Panc1 (cell line): ENCODE measurements around the gene ARID5B. TPM values are rescaled to one million over a fixed set of nuclear protein-coding genes. Genes with fewer than 3 reads are reported as not detected.

Source experiments
- ATAC-seq: fragments of 200-7000 bp; cut with Tn5 transposase; 2 replicates; pipeline ENCODE4 v1.9.1; 2020; ENCODE audit warnings: mild to moderate bottlenecking, moderate library complexity
- BruUV-seq: library from RNA; stranded (reverse); fragments of 400-500 nt; replicated peaks from 2 replicates; lab custom pipeline; 2021; lab: Mats Ljungman, UMichigan
- CTCF ChIA-PET: fragments of 300-600 bp; sonication (Branson Sonifier 250); formaldehyde crosslinking; loops from one replicate; lab custom pipeline; 2022; ENCODE audit warnings: antibody characterized with exemption; lab: Charles Lee
- POLR2A ChIA-PET: fragments of 300-600 bp; sonication (Branson Sonifier 250); formaldehyde crosslinking; loops from one replicate; lab custom pipeline; 2022; ENCODE audit warnings: antibody characterized with exemption; lab: Charles Lee
- DNase-seq: peaks from one replicate; pipeline ENCODE4 v3.0.0-alpha.2; 2010; ENCODE audit warnings: low read depth, low spot score
- H3K27ac ChIP-seq: 2 replicates; pipeline ENCODE4 v1.5.1; 2011; ENCODE audit warnings: mild to moderate bottlenecking, low read length, inconsistent platforms
- H3K27me3 ChIP-seq: fragments of 200-500 bp; sonication (Bioruptor generic); 2 replicates; pipeline ENCODE4 v1.6.0; 2014; ENCODE audit warnings: low read length, inconsistent platforms; ENCODE audit not compliant: control insufficient read depth, insufficient read depth
- H3K36me3 ChIP-seq: fragments of 200-500 bp; sonication (Bioruptor generic); 2 replicates; pipeline ENCODE4 v1.5.1; 2014; ENCODE audit warnings: inconsistent platforms, mild to moderate bottlenecking, low read length, moderate library complexity; ENCODE audit not compliant: control insufficient read depth, insufficient read depth
- H3K4me1 ChIP-seq: 2 replicates; pipeline ENCODE4 v1.5.1; 2011; ENCODE audit warnings: inconsistent platforms, mild to moderate bottlenecking, low read length, moderate library complexity; ENCODE audit not compliant: control insufficient read depth, insufficient read depth
- H3K4me3 ChIP-seq, 2 experiments: 2 replicates each; pipeline ENCODE4 v1.5.1; 2011 to 2012; ENCODE audit warnings: low read depth in 2 of 2, low read length in 2 of 2, mild to moderate bottlenecking in 2 of 2, inconsistent platforms in 1 of 2, moderate library complexity in 1 of 2
- H3K9me3 ChIP-seq: fragments of 200-500 bp; sonication (Bioruptor generic); 2 replicates; pipeline ENCODE4 v1.5.1; 2014; ENCODE audit warnings: low read depth, mild to moderate bottlenecking, inconsistent platforms, low read length, moderate library complexity; ENCODE audit not compliant: control insufficient read depth, insufficient read depth
- CTCF ChIP-seq: fragments of 450-650 bp; IDR thresholded peaks from 2 replicates; pipeline ENCODE4 v1.5.1; 2017; ENCODE audit warnings: mild to moderate bottlenecking
- POLR2AphosphoS5 ChIP-seq: IDR thresholded peaks from 2 replicates; pipeline ENCODE4 v1.6.1; 2012; ENCODE audit warnings: mild to moderate bottlenecking, low read depth, low read length, moderate library complexity
- REST ChIP-seq, 2 experiments: IDR thresholded peaks; 2 replicates each; pipeline ENCODE4 v1.6.1; 2011 to 2012; ENCODE audit warnings: low read depth in 2 of 2, control low read depth in 1 of 2, low read length in 1 of 2, mild to moderate bottlenecking in 1 of 2, moderate library complexity in 1 of 2; ENCODE audit not compliant: insufficient read depth in 1 of 2
- SIN3A ChIP-seq: IDR thresholded peaks from 2 replicates; pipeline ENCODE4 v1.6.1; 2012; ENCODE audit warnings: low read depth, mild to moderate bottlenecking, low read length, moderate library complexity, borderline replicate concordance; ENCODE audit not compliant: insufficient read depth
- TCF7L2 ChIP-seq: IDR thresholded peaks from 2 replicates; pipeline ENCODE4 v1.6.1; 2011; ENCODE audit warnings: mild to moderate bottlenecking, low read depth, low read length, inconsistent platforms
- in situ Hi-C: cut with HindIII; loops from 2 replicates; pipeline ENCODE4 v1.10.0; 2016; ENCODE audit warnings: low sequenced_read_pairs, low pct_unique_long_range_greater_than_20kb
- intact Hi-C: fragments of 100-400 bp; cut with micrococcal nuclease; formaldehyde crosslinking; loops from one replicate; pipeline ENCODE4 v1.10.0; 2022; ENCODE audit not compliant: unreplicated experiment
- total RNA-seq: library from RNA; stranded (reverse); gene quantifications from one replicate; pipeline ENCODE4 v1.2.1, GENCODE V29; 2021; ENCODE audit not compliant: unreplicated experiment

Gene ARID5B
- total RNA-seq, 1 experiment from 2014 or later: 22.7 TPM

GRCh38 chr10:61899997-61900828 lies 1.3 kb upstream of the ARID5B start:
- Histone ChIP-seq H3K27me3 (no peaks in the 10 kb centered on the region), H3K9me3 (peaks cover 3% of the 10 kb centered on the region; the same call in 1 of the 2 replicates), H3K36me3 (no peaks in the 10 kb centered on the region; the same call in 1 of the 2 replicates), H3K4me1 (peaks cover 49% of the 10 kb centered on the region), H3K4me3 (peak overlapping the region; percentile 62 to 93), H3K27ac (peak overlapping the region; percentile 100)
- no TSS peak for BruUV-seq
- peak; percentile 69 for DNase-seq
- TF ChIP-seq REST (IDR thresholded peaks at IDR 0.05; ENCODE audit: insufficient read depth in 1 of 2, low read depth in 2 of 2, low read length in 1 of 2): no peak; a peak in 1 of 4 replicates
- TF ChIP-seq SIN3A: peak; percentile 58; the same call in 1 of the 2 replicates
- peak; percentile 78 for TF ChIP-seq POLR2AphosphoS5
- TF ChIP-seq TCF7L2: peak; percentile 80
- in situ Hi-C loops (no loop called here), intact Hi-C loops (loop anchor here (5.0 to 10.0 kb wide), 3 partner anchors 147 to 365 kb away; partner anchors contain the start of gene RTKN2)
- CTCF ChIA-PET: interaction anchor here (0.6 to 1.0 kb wide), 2 partner anchors 65 to 786 kb away, joined by 3 read pairs; no protein-coding TSS in a partner anchor
- POLR2A ChIA-PET: interaction anchor here (0.6 kb wide), 1 partner anchor 143 kb away, joined by 6 read pairs; no protein-coding TSS in a partner anchor
- ATAC-seq: peak; percentile 63

- TSS peak; percentile 70 for BruUV-seq
- H3K9me3 ChIP-seq: no peaks in the 10 kb centered on the region
- no peaks in the 10 kb centered on the region for H3K27me3 ChIP-seq
- ChIA-PET POLR2A (interaction anchor here (0.6 to 0.7 kb wide), 6 partner anchors 84 to 319 kb away, joined by 3 to 6 read pairs (median 3); no protein-coding TSS in a partner anchor), CTCF (interaction anchor here (0.7 kb wide), 1 partner anchor 343 kb away, joined by 3 read pairs; no protein-coding TSS in a partner anchor)
- no peak; the same call in 1 of the 2 replicates for TF ChIP-seq POLR2AphosphoS5
- no peak for TF ChIP-seq REST (IDR thresholded peaks at IDR 0.05; ENCODE audit: insufficient read depth in 1 of 2, low read depth in 2 of 2, low read length in 1 of 2)
- TF ChIP-seq CTCF: no peak
- no peak for TF ChIP-seq TCF7L2
- no peak for TF ChIP-seq SIN3A
- H3K4me3 ChIP-seq: peak overlapping the region; percentile 62 to 93
- in situ Hi-C loops (no loop called here), intact Hi-C loops (loop anchor here (5.0 to 10.0 kb wide), 2 partner anchors 145 to 363 kb away; partner anchors contain the start of gene RTKN2)
- no peak for DNase-seq
- no peaks in the 10 kb centered on the region; the same call in 1 of the 2 replicates for H3K36me3 ChIP-seq
- ATAC-seq: no peak
- H3K27ac ChIP-seq: peak overlapping the region; percentile 100
- peaks cover 60% of the 10 kb centered on the region for H3K4me1 ChIP-seq
Observed at GRCh38 chr10:61901829-61902444, 438 bp downstream of the ARID5B start.
